ENCODE results near the gene MYB. TPM values are rescaled to one million over a fixed set of nuclear protein-coding genes. Genes with fewer than 3 reads are reported as not detected.

MYB gene
- polyA plus RNA-seq, 1 experiment = 0.10 TPM

DNA sequence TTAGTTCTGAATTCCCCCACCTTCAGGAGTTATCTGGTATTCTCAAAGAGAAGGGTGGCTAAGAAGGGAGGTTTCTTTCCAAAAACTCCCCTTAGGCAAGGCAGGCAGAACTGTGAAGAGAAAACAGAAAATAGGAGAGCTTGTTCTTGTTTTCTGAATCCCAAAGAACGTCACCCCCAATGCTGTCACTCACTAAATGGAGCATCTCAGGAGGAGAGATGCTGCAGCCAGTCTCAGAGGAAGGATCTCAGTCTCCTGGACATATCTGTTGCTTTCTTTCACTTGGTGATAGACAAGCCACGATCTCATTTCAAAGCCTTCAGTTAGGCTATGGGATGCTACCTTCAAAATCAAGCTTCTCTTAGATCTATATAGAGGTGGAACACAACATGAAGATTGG is 16.1 kb upstream of the MYB start:
- ChIA-PET CTCF (no interaction called here), POLR2A (no interaction called here)
- H3K27ac ChIP-seq (ENCODE audit: low read depth, low read length) = no peak overlapping the region
- no peaks in the 10 kb centered on the region for H3K27me3 ChIP-seq (ENCODE audit: control insufficient read depth, insufficient read depth, low read length)
- no peak overlapping the region for H3K4me3 ChIP-seq (ENCODE audit: low read depth, low read length)
- H3K9me3 ChIP-seq (ENCODE audit: control insufficient read depth, insufficient read depth, low read length) = no peaks in the 10 kb centered on the region
- TF ChIP-seq, protein P1, sequence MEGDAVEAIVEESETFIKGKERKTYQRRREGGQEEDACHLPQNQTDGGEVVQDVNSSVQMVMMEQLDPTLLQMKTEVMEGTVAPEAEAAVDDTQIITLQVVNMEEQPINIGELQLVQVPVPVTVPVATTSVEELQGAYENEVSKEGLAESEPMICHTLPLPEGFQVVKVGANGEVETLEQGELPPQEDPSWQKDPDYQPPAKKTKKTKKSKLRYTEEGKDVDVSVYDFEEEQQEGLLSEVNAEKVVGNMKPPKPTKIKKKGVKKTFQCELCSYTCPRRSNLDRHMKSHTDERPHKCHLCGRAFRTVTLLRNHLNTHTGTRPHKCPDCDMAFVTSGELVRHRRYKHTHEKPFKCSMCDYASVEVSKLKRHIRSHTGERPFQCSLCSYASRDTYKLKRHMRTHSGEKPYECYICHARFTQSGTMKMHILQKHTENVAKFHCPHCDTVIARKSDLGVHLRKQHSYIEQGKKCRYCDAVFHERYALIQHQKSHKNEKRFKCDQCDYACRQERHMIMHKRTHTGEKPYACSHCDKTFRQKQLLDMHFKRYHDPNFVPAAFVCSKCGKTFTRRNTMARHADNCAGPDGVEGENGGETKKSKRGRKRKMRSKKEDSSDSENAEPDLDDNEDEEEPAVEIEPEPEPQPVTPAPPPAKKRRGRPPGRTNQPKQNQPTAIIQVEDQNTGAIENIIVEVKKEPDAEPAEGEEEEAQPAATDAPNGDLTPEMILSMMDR (IDR thresholded peaks at IDR 0.05; ENCODE audit: low read depth, low read length) = no peak
- DNase-seq (ENCODE audit: low read depth, low spot score) = no peak

DNA sequence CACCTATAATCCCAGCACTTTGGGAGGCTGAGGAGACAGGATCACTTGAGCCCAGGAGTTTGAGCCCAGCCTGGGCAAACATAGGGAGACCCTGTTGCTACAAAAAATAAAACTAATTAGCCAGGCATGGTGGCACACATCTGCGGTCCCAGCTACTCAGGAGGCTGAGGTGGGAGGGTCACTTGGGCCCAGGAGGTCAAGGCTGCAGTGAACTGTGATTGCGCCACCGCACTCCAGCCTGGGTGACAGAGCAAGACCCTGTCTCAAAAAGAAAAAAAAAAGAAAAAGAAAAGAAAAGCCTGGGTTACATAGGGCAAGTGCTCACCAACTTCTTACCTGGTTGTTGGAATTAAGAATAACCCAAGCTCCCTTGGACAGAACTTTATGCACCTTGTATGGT is 14.6 kb upstream of the MYB start:
- TF ChIP-seq, protein P1 (IDR thresholded peaks at IDR 0.05; ENCODE audit: low read depth, low read length) = no peak
- CTCF ChIA-PET = no interaction called here
- Histone ChIP-seq H3K27ac (ENCODE audit: low read depth, low read length) (no peak overlapping the region), H3K4me3 (ENCODE audit: low read depth, low read length) (no peak overlapping the region), H3K9me3 (ENCODE audit: control insufficient read depth, insufficient read depth, low read length) (no peaks in the 10 kb centered on the region), H3K27me3 (ENCODE audit: control insufficient read depth, insufficient read depth, low read length) (no peaks in the 10 kb centered on the region)
- no peak for DNase-seq (ENCODE audit: low read depth, low spot score)
- POLR2A ChIA-PET = interaction anchor here (0.5 kb wide), 1 partner anchor 8 kb away, joined by 3 read pairs; no protein-coding TSS in a partner anchor

DNA sequence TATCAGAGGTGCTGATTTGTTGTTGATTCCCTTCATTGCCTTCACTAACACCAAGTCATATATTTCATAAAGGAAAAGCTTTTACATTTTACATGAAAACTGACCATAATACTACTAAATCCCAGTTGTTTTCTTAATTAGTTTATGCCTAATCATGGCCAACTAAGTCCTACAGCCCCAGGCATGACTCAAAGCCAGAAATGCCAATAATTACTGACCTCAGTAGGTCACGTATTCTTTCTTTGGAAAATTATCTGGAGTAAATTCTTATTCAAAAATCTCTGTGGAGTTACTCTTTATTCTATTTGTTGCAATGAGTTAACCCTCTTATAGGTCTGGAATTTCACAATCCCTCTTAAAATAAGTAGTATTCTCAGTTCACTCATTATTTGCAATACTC is 13.5 kb upstream of the MYB start:
- CTCF ChIA-PET = interaction anchor here (1.0 kb wide), 1 partner anchor 78 kb away, joined by 6 read pairs; no protein-coding TSS in a partner anchor
- DNase-seq (ENCODE audit: low read depth, low spot score) = no peak
- TF ChIP-seq, protein P1 (IDR thresholded peaks at IDR 0.05; ENCODE audit: low read depth, low read length) = no peak
- Histone ChIP-seq H3K4me3 (ENCODE audit: low read depth, low read length) (no peak overlapping the region), H3K9me3 (ENCODE audit: control insufficient read depth, insufficient read depth, low read length) (no peaks in the 10 kb centered on the region), H3K27me3 (ENCODE audit: control insufficient read depth, insufficient read depth, low read length) (no peaks in the 10 kb centered on the region), H3K27ac (ENCODE audit: low read depth, low read length) (no peak overlapping the region)
- POLR2A ChIA-PET = no interaction called here

DNA sequence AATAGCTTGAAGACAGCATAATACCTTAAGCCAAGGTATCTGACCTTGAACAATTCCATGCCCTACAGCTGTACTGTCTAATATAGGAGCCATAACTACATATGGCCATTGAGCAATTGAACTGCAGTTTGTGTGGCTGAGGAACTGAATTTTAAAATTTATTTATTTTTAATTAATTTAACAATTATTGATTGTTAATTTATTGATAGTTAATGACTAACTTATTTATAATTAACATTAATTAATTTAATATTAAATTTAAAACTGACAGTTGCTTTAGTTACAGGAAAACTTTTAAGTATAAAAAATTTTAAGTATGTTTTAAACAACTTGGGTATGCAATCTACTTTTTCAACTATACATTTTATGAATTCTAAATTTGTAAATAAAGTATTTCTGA is 12.3 kb upstream of the MYB start:
- TF ChIP-seq, protein P1 (IDR thresholded peaks at IDR 0.05; ENCODE audit: low read depth, low read length) = no peak
- Histone ChIP-seq H3K27ac (ENCODE audit: low read depth, low read length) (no peak overlapping the region), H3K9me3 (ENCODE audit: control insufficient read depth, insufficient read depth, low read length) (no peaks in the 10 kb centered on the region), H3K27me3 (ENCODE audit: control insufficient read depth, insufficient read depth, low read length) (no peaks in the 10 kb centered on the region), H3K4me3 (ENCODE audit: low read depth, low read length) (no peak overlapping the region)
- ChIA-PET CTCF (no interaction called here), POLR2A (no interaction called here)
- no peak for DNase-seq (ENCODE audit: low read depth, low spot score)

DNA sequence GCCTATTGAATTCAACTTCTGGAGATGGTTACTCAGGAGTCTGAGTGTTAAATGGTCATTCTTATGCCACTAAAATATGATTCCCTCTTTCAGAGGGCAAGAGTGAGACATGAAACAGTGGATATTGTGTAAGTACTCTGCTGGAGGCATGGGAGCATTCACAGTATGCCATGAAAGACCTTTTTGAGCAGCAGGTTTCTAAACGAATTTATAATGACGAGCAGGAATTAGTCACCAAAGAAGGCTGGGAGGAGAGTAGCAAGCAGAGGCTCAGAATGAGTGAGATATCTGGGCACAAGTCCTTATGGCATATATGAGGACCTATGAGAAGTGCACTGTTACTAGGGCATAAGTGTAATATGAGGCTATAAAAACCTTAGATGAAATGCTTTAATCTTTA is 10.9 kb upstream of the MYB start:
- CTCF ChIA-PET = no interaction called here
- TF ChIP-seq, protein P1 (IDR thresholded peaks at IDR 0.05; ENCODE audit: low read depth, low read length) = no peak
- Histone ChIP-seq H3K9me3 (ENCODE audit: control insufficient read depth, insufficient read depth, low read length) (no peaks in the 10 kb centered on the region), H3K4me3 (ENCODE audit: low read depth, low read length) (no peak overlapping the region), H3K27ac (ENCODE audit: low read depth, low read length) (no peak overlapping the region), H3K27me3 (ENCODE audit: control insufficient read depth, insufficient read depth, low read length) (no peaks in the 10 kb centered on the region)
- no peak for DNase-seq (ENCODE audit: low read depth, low spot score)
- POLR2A ChIA-PET = no interaction called here

Measured in AG04450 (cell line).